Upper lobe of right lung (tissue), 1 donor: ENCODE results near the gene FAM72C. TPM values are rescaled to one million over a fixed set of nuclear protein-coding genes. Genes with fewer than 3 reads are reported as not detected.
"Not testable (repeated sequence)": the region's sequence is repeated elsewhere in the genome, so short reads cannot be mapped to it uniquely, and the experiment has no call there.

Source experiments
- ATAC-seq: fragments of 200-7000 bp; cut with Tn5 transposase; one replicate; pipeline ENCODE4 v1.9.1; 2020; ENCODE audit warnings: mild to moderate bottlenecking, moderate library complexity
- DNase-seq: peaks from one replicate; pipeline ENCODE4 v3.0.0-alpha.2; 2020
- H3K27ac ChIP-seq: fragments of 200-600 bp; one replicate; pipeline ENCODE4 v1.8.0; 2022
- H3K27me3 ChIP-seq: fragments of 200-600 bp; one replicate; pipeline ENCODE4 v1.8.0; 2022; ENCODE audit warnings: mild to moderate bottlenecking
- H3K36me3 ChIP-seq: fragments of 200-600 bp; one replicate; pipeline ENCODE4 v1.8.0; 2022
- H3K4me1 ChIP-seq: fragments of 200-600 bp; one replicate; pipeline ENCODE4 v1.8.0; 2022
- H3K4me3 ChIP-seq: fragments of 200-600 bp; one replicate; pipeline ENCODE4 v1.8.0; 2022; ENCODE audit warnings: mild to moderate bottlenecking
- H3K9me3 ChIP-seq: fragments of 200-600 bp; one replicate; pipeline ENCODE4 v1.8.0; 2022
- intact Hi-C: fragments of 100-400 bp; cut with DNase I; formaldehyde crosslinking; loops from one replicate; pipeline ENCODE4 v1.11.0; 2022
- total RNA-seq: library from RNA; stranded (reverse); fragmentation: NEBNext Ultra II Directional; extraction: Animal tissue kit (Norgen Biotek cat#: 25700); gene quantifications from one replicate; pipeline ENCODE4 v1.2.1, GENCODE V29; 2021
- donor health status: DM: no; HTN: yes; CAD: no; lungs with severe emphysema.

The FAM72C gene
- total RNA-seq, 1 donor from 2014 or later = not detected

DNA sequence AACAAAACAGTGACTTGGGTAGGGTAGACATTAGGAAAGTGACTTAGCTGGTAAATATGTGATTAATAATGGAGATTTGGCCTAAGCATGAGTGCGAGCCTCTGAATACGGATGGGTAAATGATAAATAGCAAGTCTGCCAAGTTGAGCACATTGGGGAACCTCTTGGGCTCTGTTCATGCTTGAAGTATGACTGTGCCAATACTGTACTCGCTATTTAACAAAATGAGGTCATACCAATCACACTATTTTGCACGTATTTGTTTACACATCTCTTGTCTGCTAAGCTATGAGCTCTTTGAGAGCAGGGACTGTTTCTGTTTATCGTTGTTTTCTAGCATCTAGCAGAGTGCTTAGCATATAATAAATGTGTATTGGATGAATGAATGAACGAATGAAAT, 24.2 kb upstream of the FAM72C start:
- H3K36me3 ChIP-seq, H3K4me3 ChIP-seq, H3K4me1 ChIP-seq, DNase-seq, H3K27ac ChIP-seq, H3K27me3 ChIP-seq, H3K9me3 ChIP-seq, intact Hi-C loops, ATAC-seq: not testable (repeated sequence)

DNA sequence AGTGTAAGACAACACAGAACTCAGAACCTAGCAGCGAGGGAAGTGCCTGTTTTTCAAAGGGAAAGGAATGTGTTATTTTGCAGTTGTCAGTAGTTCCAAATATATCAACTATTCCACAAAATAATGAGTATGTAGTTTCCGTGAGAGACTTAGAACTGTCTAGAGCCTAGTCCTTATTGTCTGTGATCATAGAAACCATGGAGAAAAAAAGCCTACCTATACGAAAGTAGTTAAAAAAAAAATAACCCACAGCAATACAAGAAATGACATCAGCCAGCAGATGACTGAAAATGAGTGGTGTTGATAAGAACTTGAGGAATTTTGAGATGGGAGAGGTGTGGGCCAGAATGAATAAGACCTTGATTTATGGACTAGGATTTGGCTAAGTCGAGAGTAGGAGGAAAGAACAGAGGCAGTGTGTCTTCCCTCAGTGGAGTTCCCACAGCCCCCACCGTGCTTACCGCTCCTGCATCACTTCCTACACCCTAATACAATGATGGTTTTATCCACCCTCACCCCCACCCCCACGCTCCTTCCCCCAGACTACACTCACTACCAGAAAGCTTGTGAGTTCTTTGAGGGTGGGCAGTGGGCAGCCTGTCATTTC, 21.6 kb upstream of the FAM72C start:
- intact Hi-C loops, H3K9me3 ChIP-seq, H3K27ac ChIP-seq, H3K4me3 ChIP-seq, H3K36me3 ChIP-seq, ATAC-seq, DNase-seq, H3K4me1 ChIP-seq, H3K27me3 ChIP-seq: not testable (repeated sequence)

DNA sequence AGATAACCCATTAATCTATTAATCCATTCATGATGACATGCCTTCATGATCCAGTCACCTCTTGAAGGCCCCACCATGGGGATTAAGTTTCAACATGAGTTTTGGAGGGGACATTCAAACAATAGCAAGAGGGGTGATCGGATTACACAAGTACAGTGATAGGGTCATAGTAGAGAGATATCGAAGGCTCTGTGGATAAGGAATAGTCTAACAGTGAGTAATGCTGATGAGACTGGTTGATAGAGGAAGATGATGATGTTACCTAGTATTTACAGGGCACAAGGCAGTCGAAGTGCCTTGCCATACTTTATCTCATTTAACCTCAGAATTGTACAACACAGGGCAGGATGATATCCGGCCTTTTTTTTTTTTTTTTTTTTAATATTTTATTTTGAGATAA, 18.9 kb upstream of the FAM72C start:
- intact Hi-C loops, H3K4me3 ChIP-seq, H3K27ac ChIP-seq, DNase-seq, H3K9me3 ChIP-seq, H3K36me3 ChIP-seq, H3K4me1 ChIP-seq, ATAC-seq, H3K27me3 ChIP-seq: not testable (repeated sequence)

DNA sequence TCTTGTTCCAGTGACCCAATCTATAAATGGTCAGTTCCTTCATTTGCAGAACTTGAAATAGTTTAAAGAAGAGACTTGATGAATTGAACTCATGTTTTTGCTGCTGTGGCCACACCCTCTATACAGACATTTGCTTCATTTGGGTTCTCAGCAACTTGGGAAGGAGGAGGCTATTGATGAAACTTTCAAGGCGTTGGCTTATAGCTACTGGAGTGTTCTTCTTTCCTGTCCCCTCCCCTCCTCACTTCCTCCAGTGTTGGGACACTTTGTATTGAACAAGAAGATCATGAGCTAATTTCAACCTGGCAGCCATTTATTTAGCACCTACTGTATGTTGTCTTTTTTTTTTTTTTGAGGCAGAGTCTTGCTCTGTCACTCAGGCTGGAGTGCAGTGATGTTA, 17.9 kb upstream of the FAM72C start:
- H3K36me3 ChIP-seq, H3K27me3 ChIP-seq, H3K27ac ChIP-seq, H3K4me3 ChIP-seq, DNase-seq, intact Hi-C loops, H3K4me1 ChIP-seq, H3K9me3 ChIP-seq: not testable (repeated sequence)
- peak; percentile 81 for ATAC-seq

DNA sequence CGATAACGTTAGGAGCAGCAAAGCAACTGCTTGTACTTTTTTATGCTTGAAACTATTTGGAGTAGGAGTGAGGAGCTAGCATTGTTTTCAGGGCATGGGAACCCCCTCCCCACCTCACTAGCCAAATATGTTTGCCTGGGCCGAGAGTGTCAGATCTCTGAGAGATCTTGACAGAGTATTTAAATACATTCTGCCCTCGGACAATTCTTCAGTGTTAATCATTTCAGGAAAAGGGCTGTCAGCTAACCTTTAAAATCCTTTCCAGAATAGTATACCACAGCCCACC, 17.6 kb upstream of the FAM72C start:
- DNase-seq, H3K36me3 ChIP-seq, intact Hi-C loops, H3K9me3 ChIP-seq, H3K27me3 ChIP-seq, H3K4me1 ChIP-seq, H3K27ac ChIP-seq, H3K4me3 ChIP-seq: not testable (repeated sequence)
- ATAC-seq = peak; percentile 62

DNA sequence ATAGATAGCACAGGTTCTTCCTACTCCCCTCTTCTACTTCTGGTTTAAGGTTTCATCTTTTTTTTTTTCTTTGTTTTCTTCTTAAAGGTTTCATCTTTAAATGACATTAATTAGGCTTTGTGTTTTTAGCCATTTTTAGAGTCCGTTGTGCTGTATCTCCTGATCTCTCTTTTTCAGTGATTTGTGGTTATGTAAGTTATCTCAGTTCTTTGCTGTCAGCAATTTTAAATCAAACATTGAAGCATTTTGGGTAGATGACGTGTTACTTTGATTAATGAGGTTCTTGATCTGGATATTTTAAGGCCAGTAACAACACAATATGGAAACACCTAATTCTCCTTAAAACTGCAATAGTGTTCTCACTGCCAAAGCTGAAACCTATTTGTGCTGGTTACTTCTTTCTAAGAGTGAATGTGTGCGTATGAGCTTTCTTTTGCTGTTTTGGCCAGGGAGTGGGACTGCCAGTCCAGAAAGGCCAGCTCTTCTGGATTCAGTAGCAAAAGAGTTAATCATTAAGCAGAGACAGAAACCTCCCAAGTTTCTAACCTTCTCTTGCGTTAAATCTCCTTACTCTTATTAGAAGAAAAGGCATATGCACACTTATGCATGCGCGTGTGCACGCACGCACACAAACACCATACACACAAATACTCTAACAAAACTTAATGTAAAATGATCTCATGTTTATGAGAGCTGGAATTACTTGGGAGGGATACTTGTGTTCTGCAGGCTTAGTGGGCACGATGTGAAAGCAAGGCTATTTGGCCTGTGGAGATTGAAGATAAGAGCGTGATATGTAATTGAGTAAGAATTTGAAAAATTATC, 17.0 kb upstream of the FAM72C start:
- ATAC-seq, H3K27ac ChIP-seq, H3K4me1 ChIP-seq, H3K27me3 ChIP-seq, H3K4me3 ChIP-seq, H3K36me3 ChIP-seq, H3K9me3 ChIP-seq, DNase-seq, intact Hi-C loops: not testable (repeated sequence)

DNA sequence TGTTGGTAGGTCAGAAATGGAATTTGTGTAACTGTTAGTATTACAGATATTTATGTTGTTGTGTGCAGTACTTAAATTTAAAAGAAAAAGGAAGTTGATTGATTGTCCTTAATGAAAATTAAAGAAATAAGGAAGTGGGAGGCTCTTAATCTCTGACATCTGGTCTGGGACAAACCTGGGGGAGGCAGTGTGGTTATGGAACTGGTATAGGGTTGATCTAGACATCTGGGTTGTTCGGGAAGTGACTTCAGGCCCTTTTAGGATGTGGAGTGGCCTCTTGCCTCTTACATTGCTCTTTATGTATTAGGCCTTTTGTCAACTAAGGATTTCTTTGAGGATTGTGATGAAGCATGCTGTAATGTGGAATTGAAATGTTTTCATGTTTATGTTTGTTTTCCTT, 16.1 kb upstream of the FAM72C start:
- intact Hi-C loops, H3K36me3 ChIP-seq, H3K4me1 ChIP-seq, DNase-seq, H3K4me3 ChIP-seq, H3K9me3 ChIP-seq, H3K27me3 ChIP-seq, H3K27ac ChIP-seq: not testable (repeated sequence)
- ATAC-seq = peak; percentile 82

DNA sequence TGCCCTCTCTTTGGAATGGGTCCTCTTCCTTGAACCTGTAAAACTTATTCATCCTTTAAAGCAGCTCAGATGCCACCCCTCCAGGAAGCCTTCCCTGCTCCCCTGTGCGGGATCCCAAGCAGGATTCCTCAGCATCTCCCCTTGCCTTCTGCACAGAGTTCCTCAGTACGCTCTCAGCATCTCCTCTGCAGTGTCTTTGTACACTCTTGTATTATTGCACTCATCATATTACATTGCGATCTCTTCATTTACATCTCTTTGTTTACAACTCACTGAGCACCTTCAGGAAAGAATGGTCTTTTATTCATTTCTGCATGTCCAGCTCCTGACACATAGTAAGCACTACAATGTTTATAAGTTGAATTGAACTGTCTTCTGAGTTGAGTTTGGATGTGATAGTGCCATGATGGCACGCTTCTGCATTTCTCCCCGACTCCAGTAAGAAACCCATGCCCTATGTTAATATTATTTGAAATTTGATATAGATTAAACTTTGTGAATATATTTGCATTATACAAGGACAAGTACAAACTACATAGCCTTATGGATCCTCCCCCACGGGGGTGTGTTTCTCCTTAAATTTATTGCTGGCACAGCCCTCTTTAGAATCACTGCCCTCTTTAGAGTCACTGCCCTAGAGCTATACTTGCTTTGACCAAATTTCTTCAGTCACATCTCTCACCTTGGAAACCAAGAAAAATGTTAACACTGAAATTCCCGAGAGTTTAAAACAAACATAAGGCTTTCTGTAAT, 13.1 kb upstream of the FAM72C start:
- H3K4me1 ChIP-seq, H3K27ac ChIP-seq, DNase-seq, ATAC-seq, H3K27me3 ChIP-seq, H3K4me3 ChIP-seq, H3K36me3 ChIP-seq, H3K9me3 ChIP-seq, intact Hi-C loops: not testable (repeated sequence)

DNA sequence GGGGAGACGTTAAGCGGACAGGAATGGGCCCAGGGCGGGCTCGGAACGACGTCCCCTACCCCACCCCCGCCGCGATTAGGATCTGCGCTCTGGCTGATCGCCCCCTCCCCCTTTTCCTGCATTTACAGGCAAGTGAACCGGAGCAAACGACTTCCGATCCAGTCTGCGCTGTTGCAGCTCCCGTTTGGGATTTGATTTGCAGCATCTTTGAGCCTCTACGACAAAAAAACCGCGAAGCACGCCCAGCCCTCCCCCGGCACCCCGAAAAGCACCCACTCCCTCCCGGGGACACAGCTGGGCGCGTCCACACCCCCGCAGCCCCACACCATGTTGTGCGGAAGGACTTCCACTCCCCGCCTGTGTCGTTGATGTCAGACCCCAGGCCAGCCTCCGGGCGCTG, 2.6 kb upstream of the FAM72C start:
- DNase-seq, intact Hi-C loops, H3K4me1 ChIP-seq, H3K27me3 ChIP-seq, H3K27ac ChIP-seq, H3K36me3 ChIP-seq, ATAC-seq, H3K9me3 ChIP-seq: not testable (repeated sequence)
- peak overlapping the region; percentile 39 for H3K4me3 ChIP-seq

DNA sequence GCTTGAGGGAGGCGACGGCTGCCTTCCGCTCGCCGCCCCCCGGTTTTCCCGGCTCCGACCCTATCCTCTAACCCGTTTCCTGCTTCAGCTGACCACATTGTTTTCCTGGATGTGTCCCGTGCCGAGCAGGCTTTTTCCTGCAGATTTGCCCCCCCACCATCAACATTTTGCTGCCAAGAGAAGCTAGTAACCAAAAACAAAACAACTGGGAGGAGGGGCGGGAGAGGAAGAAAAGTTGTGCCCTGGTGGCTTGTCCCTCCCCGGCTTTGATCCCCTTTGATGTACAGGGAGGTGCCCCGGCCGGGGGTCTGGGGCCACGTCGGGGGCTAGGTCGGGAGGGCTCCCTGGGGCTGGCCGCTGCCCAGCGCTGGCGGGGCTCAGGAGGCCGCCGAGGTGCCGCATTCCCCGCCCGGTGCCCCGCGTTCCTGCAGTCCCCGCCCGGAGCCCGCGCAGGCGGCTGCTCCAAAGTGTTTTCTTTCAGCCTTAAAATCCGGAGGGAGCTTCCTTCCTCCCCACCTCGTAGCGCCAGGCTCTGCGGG, 2.2 kb upstream of the FAM72C start:
- DNase-seq, H3K27me3 ChIP-seq, H3K4me1 ChIP-seq, H3K27ac ChIP-seq, ATAC-seq, H3K9me3 ChIP-seq, H3K36me3 ChIP-seq, intact Hi-C loops: not testable (repeated sequence)
- peak overlapping the region; percentile 39 for H3K4me3 ChIP-seq

DNA sequence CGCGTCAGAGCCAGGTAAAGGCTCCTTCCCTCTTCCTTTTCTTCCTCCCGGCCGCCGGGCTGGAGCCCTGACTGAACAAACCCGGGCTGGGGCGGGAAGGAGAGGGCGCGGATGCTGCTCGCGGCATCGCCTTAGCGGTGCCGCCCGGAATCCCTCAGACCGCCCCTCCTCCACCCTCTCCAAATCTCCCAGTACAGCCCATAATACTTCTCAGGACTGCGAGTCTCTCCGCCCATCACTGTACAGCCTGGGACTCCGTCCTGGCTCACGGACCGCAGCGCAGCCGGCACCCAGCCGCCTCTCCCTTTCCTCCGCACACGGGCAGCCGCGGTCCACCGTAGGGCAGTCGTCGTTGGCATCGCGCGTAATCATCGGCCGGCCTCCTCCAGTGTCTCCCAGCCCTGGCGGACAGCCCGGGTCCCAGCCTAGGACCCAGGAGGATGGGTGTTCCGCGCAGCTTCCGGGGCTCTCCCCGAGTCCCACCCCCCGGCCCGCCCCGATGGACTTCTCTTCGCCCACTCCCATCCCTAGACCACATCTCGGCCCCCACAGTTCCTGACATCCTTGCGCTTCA, 1.1 kb upstream of the FAM72C start:
- H3K27me3 ChIP-seq, H3K27ac ChIP-seq, DNase-seq, H3K4me3 ChIP-seq, intact Hi-C loops, H3K9me3 ChIP-seq, H3K4me1 ChIP-seq, H3K36me3 ChIP-seq: not testable (repeated sequence)
- ATAC-seq = peak; percentile 40

DNA sequence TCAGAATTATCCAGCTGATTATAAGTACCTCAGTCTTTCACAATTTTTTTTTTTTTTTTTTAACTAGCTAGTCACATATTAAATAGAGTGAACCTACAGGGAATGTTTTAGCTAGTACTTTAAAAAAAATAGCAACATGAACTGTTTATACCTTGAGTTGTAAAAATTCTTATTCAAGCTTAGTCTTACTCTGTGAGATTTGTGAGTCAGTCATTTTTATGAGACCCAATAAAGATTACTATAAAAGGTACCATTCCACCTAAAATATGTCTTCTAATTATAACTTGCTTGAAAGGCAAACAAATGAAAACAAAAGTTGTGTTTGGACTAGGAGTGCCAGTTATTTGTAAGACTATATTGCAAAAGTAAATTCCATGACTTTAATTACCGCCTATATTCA, 5.9 kb downstream of the FAM72C start:
- intact Hi-C loops, H3K27ac ChIP-seq, H3K36me3 ChIP-seq, ATAC-seq, DNase-seq, H3K9me3 ChIP-seq, H3K4me3 ChIP-seq, H3K4me1 ChIP-seq, H3K27me3 ChIP-seq: not testable (repeated sequence)

DNA sequence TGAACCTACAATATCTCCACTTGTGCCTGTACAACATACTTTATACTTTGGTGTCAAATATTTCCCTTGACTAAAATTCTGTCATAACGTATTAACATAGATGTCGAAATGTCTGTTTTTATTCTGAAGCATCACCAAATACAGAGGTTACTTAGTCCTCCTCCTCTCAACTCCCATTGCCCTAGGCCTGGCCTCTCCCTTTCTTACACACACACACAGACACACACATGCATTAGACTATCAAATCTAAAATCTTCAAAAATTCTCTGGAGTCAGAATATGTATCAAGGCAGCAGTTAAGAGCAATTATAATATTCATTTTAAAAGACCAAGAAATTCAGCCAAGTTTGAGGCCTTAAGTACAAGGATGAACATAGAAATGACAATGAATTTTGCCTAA, 7.5 kb downstream of the FAM72C start:
- H3K4me1 ChIP-seq, H3K27me3 ChIP-seq, DNase-seq, H3K36me3 ChIP-seq, H3K4me3 ChIP-seq, intact Hi-C loops, H3K9me3 ChIP-seq, H3K27ac ChIP-seq, ATAC-seq: not testable (repeated sequence)

DNA sequence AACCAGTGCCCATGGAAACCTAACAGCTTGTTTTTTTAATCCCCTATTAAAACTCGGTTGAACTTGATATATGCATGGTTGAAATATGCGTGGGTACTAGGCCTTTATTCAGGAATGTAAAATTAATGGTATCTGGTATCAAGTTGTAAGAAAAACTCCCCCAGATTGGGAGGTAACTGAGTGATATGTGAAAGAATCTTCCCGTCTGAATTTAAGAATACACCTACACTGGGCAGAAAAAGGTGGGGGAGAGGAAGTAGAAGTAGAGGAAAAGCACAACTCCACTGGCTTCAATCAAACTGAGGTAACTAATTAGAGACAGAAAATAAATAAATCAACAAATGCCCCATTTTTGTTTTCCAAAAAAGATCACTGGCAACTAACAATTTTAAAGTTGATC, 15.9 kb downstream of the FAM72C start:
- ATAC-seq, H3K4me3 ChIP-seq, H3K9me3 ChIP-seq, H3K27me3 ChIP-seq, H3K4me1 ChIP-seq, H3K36me3 ChIP-seq, intact Hi-C loops, DNase-seq, H3K27ac ChIP-seq: not testable (repeated sequence)
